Amygdala (tissue), 56 donors: ENCODE results near the gene GRHL1.

ENCODE experiments used
- DNase-seq, 56 donors: peaks; one replicate each; lab custom pipeline; 2025; lab: John Stamatoyannopoulos, UW

The GRHL1 gene

DNA sequence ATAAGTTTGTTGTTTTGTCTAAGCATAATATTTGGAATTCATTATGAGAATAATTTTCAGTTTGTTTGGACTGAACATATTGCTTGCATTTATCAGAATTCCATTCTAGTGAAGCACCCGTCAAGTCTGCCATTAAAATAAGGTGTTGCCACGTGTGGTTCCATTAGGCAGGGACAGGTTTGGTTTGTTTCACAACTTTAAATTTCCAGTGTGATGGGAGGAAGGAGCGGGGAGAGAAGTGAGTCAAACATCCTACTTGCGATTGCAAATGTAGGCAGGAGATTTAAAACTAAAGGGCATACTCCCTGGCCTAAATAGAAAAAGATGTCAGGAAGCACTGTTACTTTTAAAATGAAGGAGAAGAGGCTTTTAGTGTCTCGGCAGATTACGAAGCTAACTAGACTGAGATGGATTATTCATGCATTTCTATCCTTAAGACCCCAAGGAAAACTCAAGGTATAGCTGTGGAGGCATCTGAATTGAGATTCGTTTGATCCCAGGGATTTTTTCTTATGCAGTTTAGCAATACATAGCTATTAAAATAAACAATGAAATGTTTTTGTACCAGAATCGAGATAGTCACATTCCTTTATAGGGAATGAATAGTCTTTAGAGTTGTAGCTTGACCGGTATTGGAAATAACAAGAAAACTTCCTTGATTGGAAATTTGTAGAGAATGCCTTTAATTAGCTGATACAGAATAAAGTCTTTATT is 19.8 kb downstream of the GRHL1 start:
- no peak for DNase-seq

DNA sequence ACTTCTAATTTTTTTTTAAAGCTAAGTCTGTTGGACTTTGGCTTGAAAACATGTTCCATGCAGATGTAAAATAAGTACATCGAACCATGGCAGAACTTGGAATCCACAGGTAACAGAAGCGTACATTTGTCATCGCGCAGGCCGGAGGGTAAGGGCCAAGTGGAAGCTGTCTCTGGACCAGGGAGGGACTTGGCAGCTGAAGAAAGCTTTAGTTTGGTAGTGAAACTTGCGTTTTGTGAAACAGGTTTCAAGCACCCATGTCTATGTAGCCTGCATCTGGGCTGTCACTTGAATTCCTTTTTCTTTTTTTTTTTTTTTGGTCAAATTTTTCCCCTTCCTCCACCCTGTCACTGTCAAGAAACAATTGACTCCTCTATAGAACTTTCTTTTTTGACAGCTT is 20.4 kb downstream of the GRHL1 start:
- no peak for DNase-seq

DNA sequence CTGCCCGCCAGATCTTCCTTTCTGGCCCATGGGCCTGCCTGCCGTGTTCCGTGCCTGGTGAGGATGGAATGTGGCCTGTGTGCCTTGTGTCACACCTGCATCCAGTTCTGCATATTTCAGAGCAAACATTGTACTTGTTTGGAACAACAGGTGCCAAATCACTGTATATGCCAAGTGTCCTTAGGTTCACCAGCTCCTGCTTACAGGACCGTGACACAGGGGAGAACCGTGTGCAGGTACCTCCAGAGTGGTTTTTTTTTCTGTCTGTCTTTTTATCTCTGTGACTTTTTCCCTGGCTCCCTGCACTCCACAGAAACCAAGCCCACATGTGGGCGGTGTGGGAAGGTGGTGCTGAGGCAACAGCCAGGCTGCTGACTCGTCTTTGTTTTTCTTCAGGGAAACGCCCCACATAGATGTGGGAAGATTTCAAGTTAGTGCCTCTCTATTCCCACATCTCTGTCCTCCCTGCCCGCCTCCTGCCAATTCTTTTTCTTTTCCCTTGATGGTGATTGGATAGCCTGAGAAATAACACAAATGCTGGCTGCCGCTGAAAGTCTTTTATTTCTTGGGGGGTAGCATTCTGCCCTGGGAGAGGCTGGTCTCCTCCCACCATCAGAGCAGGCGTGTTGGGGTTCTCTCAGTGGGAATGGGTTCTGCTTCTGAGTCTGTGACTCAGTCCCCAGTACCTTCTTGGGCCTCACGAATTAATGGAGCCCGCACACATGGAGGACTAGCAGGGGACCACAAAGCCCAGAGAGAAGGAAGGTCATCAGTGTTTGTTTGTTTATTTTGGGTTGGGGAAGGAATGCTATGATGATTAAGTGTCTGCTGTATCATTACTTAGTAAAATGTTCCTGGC is 21.4 kb downstream of the GRHL1 start:
- DNase-seq = peak in 4 of 56 donors; percentile 16 to 36 (median 20)

DNA sequence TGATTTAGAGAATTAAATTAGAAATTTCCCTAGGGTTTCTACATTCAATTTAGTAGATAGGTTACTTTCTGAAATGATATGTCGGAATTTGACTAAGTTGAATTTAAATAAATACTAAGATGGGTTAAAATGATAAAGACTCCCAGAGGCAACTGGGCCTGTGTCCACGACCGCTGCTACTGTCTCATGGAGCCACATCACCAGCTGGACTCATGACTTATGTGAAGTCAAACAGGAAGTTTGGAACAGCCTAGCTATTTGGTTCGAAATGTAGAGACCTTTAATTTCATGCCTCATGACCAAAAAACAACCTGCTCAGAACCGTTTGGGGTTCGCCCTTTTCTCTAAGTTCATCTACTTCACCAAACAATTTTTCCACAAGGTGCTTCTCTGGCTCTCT is 22.2 kb downstream of the GRHL1 start:
- DNase-seq = no peak

DNA sequence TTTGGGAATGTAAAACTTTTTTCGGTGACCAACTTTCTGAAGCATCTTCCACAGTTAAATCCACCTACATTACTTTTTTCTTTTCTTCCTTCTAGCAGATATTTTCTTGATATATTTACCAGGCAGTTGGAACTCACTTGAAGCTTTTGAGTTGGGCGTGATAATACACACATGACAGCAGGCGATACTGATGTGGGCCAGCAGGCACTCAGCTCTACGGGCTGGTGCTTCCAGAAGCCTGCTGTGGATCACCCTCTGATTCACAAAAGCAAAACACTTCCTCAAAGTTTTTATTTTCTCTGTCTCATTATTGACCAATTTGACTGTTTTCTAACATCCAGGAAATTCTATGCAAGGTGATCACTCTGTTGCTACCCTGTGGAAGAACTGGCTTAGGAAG is 22.9 kb downstream of the GRHL1 start:
- DNase-seq = no peak

DNA sequence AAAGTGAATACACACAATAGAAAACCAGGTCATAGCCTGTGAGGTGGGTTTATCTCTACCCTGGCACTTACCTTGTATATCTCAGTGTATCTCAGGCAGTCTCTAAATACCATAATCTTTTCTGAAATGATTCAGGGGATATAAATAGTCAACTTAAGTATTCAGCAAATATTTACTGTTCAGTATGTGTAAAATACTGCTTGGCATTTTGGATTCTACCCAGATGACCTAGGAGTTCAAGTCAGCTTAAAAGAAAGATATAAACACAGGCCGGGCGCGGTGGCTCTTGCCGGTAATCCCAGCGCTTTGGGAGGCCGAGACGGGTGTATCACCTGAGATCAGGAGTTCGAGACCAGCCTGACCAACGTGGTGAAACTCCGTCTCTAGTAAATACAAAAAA is 23.8 kb downstream of the GRHL1 start:
- no peak for DNase-seq

DNA sequence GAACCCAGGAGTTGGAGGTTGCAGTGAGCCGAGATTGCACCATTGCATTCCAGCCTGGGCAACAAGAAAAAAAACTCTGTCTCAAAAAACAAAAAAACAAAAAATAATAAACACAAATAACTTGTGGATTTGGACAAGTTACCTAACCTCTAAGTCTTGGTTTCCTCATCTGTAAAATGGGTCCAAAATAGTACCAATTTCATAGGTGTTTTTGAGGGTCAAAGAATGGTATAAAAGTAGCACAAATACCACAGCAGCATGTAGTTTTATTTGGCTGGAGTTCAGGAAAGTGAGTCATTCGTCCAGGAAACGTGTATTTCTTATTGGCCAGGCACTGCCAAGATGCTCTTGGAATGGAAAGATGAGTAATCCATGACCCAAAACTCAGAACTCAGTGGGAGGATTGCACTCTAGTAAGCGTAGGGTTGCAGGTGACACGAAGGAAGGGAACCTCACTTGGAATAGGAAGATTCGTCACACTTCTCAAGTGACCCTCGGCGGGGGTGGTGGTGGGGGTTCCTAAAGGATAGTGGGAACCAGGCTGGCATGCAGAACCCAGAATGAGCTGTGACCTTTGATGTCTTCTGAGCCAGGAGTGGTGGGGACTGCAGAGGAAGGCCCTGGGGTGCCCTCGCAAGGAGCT is 24.4 kb downstream of the GRHL1 start:
- DNase-seq = no peak

DNA sequence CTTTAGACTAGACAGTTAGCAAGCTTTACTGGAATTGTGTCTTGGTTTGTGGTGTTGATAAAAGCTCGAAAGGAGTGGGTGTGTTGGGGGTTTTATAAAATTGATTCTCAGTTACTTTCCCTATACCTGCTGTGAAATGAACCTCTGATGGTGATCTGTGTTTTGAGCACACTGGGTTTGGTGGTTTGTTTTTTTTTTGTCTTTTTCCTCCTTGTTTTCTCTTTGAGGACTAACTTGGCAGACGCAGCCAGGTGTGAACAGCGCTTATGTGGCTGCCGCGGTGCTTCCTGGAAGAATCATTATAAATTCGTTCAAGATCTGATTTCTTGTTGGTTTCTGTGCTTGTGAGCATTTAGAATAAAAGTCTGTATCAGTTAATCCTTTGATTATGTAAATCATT is 28.5 kb downstream of the GRHL1 start:
- DNase-seq = no peak

DNA sequence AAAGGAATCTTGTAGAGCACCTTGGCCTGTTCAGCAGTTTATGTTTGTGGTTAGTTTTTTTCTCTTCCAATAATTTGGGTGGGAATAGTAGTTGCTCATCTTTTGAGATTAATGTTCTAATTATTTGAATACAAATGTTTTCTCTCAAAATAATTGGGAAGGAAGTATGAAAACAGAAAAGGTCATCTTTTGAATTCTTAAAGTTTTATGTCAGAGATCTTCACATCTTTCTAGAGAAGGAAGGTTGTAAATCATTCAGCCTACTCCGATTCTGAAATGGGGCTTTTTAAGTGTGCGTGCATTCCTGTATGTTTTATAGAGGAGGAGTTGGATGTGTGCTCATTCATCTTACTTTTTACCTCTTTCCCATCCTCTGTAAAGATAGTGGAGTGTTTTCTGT is 29.0 kb downstream of the GRHL1 start:
- DNase-seq = no peak

DNA sequence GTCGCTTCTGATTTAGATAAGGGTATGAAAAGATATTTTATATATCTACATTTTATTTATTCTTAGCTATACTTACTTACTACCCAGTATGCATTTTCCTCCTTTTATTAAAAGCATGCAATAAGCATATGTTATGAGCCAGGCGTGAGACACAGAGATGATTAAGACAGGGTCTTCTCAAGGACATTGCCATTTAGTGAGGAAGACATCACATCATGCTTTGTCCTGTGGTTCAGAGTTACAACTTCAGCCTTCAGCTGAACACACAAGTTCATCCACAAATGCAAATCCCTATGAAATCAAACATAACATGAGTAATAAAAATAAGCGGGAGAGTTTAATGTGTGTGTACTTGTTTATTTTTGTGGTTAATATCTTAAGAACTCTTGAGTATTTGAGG is 30.2 kb downstream of the GRHL1 start:
- no peak for DNase-seq

DNA sequence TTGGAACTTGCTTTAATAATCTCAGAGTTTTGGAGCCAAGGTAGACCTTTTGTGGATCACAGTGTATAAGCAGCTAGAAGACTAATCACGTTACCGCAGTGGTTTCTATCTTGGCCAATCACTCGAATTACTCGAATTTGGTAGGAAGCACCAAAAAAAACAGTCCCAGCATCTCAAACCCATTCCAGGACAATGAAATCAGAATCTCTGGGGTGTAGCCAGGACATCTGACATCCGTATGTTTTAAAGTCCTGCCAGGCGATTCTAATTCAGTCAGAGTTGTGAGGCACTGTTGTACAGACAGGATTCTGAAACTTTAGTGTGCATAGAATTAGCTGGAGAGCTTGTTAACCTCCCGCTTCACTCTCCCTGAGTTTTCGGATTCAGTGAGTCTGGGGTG is 30.8 kb downstream of the GRHL1 start:
- no peak for DNase-seq

DNA sequence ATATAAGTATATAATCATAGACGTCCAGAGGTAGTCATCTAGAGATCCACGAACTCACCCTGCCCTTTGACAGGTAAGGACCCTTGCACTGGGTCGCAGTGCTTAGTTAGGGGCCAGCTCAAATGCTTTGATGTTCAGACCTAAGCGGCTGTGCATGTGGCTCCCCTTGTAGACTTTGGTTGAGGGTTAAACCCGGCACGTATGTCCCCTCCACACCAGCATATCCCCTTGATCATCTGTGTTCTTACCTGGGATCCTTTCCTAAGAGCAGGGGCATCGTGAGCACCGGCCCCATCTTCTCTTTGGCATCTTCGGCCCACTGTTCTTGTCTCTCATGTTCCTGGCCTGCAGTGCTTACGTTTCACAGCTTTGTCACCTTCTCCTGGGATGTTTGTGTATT is 31.4 kb downstream of the GRHL1 start:
- DNase-seq = no peak

DNA sequence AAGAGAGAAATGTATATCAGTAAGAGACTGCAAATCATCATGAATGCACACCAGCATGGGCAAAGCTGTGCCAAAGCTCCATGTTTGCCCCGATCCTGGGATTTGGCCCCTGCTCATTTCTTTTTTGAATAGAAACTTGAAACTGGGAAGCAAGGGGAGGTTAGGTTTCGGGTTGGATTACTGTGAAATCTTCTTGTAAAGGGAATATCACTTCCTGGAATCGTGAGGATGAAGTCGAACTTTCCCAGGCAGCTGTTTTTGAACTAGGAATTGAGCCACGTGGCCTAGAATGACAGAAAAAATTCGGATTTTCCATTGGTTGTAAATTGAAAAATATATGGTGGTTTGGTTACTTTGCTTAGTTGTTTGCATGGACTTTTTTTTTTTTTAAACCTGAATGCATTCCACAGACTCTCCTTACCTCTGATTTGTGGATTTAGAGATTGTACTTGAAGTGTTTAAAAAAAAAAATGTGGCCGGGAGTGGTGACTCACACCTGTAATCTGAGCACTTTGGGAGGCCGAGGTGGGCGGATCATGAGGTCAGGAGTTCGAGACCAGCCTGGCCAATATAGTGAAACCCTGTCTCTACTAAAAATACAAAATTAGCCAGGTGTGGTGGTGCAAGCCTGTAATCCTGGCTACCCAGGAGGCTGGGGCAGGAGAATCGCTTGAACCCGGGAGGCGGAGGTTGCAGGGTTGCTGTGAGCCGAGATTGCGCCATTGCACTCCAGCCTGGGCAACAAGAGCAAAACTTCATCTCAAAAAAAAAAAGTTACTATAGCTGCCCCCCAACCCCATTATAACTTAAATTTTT is 32.1 kb downstream of the GRHL1 start:
- DNase-seq = no peak

DNA sequence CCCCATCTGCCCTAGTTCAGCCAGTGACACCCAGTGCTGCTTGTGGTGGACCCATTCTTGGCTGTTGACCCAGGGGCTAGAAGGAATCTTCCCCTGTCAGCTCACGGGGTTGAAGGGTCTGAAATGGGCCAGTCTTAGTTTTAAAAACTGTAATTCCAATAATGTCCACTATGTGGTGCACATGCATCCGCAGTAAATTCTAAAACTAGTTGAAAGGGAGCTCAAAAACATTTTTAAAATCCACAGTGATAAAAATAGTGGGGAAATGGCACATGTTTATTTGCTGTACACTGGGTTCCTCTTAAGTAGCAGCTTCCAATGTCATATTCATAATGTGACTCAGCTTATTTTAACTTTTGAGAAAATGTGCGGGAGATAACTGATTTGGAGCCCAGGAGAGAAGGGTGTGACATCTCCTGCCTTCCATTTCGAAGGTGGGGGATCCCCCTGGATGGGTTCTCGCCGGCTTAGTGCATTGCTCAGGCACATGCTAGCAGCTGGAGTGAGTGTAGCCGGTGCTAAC is 32.8 kb downstream of the GRHL1 start:
- DNase-seq = peak in 1 of 56 donors; percentile 21

DNA sequence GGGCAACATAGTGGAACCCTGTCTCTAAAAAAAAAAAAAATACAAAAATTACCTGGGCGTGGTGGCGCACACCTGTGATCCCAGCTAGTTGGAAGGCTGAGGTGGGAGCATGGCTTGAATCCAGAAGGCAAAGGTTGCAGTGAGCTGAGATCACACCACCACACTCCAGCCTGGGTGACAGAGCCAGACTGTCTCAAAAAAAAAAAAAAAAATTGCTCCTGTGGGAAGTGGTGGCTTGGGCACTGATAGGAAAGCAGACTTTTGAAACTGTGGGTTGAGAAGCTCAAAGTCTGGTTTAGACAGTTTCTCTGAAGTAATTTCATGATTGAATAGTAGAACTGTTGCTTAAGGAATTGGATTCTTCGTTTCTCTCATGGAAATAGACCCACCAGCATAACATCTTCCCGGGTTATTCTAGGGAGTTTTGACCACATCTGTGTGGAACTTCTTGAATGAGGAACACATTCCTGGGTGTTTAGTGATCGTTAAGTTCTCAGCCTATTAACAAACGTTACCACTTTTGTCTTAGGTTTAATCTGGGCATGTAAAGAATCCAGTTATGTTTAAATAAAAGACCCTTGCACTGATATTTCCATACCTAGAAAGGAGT is 33.5 kb downstream of the GRHL1 start:
- DNase-seq = no peak

DNA sequence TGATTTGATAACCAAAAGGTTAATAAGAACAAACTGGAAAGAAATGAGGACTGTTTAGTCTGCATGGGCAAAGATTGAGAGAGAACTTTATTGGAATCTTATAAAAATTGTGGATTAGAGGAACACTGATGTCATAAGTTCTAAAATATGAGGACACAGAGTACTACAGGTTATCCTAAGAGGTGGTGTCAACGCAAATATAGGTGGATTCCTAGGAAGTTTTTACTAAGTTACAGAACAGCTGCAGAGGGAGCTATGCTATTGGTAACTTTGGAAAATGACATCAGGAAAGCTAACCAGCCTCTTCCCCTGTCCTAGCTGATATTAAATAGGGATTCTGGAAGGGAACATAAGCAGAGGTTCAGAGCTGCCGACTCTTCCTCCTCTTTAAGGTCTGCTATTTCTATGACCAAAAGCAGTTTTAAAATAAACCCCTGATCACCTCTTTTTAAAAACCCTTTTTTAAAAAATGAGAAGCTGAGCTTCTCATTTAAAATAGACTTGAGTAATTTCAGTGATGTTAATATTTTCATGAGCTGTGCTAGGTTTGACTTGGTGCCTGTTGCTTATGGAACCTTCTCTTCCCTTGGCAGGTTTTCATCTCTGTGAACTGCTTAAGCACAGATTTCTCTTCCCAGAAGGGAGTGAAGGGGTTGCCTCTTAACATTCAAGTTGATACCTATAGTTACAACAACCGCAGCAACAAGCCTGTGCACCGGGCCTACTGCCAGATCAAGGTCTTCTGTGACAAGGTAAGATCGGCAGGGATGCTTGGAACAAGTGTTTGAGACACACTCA is 34.2 kb downstream of the GRHL1 start:
- DNase-seq = no peak

DNA sequence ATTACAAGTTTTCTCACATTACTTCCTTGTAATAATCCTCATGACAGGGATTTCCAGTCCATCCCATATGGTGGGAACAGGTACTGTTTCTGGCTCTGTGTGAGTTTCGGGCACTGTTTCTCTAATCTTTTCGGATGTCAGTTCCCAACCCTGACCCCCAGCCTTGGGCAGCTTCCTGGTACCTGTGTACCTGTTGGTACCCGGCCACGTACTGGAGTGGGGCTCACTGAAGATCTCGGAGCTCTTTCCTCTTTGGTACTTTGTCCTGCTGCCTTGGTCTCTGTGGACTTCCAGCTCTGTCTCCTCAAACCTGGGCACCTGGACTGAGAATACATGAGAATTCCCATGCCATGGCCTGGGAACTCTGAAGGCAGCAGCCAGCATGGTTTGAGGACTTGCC is 36.8 kb downstream of the GRHL1 start:
- no peak for DNase-seq

DNA sequence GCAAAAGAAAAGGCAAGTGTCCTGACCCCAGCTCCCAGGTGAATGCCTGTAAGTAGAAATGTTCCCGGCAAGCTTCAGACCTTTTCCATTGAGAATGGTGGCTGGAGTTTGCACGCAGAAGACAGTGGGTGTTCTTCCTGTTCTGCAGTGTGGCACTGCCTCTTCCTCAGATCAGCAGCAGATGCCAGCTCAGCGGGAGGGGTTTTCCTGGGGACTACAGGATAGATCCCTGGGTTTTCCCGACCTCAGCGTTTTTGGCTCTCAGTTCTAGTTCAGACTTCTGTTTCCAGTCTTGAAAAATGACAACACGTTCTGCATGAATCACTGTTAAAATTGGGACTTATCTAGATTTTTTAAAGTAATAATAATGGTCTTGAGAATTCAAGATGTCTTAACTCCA is 39.2 kb downstream of the GRHL1 start:
- DNase-seq = peak in 3 of 56 donors; percentile 7 to 20 (median 19)

DNA sequence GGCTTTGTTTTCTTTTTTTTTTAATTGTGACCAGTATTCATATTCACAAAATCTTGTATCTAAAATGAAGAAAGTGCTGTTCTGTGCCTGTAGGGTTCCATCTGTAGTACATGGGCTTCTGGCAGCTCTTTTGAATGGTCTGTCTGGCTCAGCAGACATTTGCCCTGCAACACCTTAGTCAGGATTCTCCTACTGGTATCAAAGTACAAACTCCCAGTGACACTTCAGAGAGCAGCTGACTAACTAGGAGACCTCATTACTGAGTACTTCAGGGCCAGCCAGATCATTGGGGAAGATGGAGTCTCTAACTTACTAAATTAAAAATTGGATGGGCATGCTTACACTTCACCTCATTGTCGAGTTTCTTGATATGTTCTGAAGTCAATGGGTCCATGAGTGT is 39.7 kb downstream of the GRHL1 start:
- DNase-seq = no peak
